Ishikawa (cell line): Measurements from ENCODE around the gene HOXC11.

Source experiments
- CEBPB ChIP-seq: IDR thresholded peaks from 2 replicates; pipeline ENCODE4 v1.6.1; 2012
- CREB1 ChIP-seq: IDR thresholded peaks from 2 replicates; pipeline ENCODE4 v1.6.1; 2012; ENCODE audit warnings: low read depth
- EP300 ChIP-seq: IDR thresholded peaks from 2 replicates; pipeline ENCODE4 v1.6.1; 2012; ENCODE audit warnings: borderline replicate concordance
- FOXM1 ChIP-seq: IDR thresholded peaks from 2 replicates; pipeline ENCODE4 v1.6.1; 2012; ENCODE audit warnings: low read depth, borderline replicate concordance
- MAX ChIP-seq: IDR thresholded peaks from 2 replicates; pipeline ENCODE4 v1.6.1; 2012
- NFIC ChIP-seq: IDR thresholded peaks from 2 replicates; pipeline ENCODE4 v1.6.1; 2012
- RAD21 ChIP-seq: IDR thresholded peaks from 2 replicates; pipeline ENCODE4 v1.6.1; 2012; ENCODE audit warnings: low read depth
- TAF1 ChIP-seq: IDR thresholded peaks from 2 replicates; pipeline ENCODE4 v1.6.1; 2012; ENCODE audit warnings: low read depth, mild to moderate bottlenecking
- TEAD4 ChIP-seq: IDR thresholded peaks from 2 replicates; pipeline ENCODE4 v1.6.1; 2012
- YY1 ChIP-seq: IDR thresholded peaks from 2 replicates; pipeline ENCODE4 v1.6.1; 2012; ENCODE audit warnings: low read depth
- ZBTB7A ChIP-seq: IDR thresholded peaks from 2 replicates; pipeline ENCODE4 v1.6.1; 2012; ENCODE audit warnings: low read depth
- TF ChIP-seq, protein P1 (sequence below): IDR thresholded peaks from 2 replicates; pipeline ENCODE4 v1.6.1; 2012; ENCODE audit warnings: low read depth, mild to moderate bottlenecking
- TF ChIP-seq, protein P2 (sequence below): IDR thresholded peaks from 2 replicates; pipeline ENCODE4 v1.6.1; 2012

GRCh38 chr12:53980802-53981496 lies 8.0 kb downstream of the HOXC11 start:
- TF ChIP-seq EP300: no peak
- TF ChIP-seq RAD21: no peak
- TF ChIP-seq YY1: no peak
- TF ChIP-seq TAF1: no peak
- TF ChIP-seq NFIC: no peak
- no peak for TF ChIP-seq TEAD4
- TF ChIP-seq, protein P1, sequence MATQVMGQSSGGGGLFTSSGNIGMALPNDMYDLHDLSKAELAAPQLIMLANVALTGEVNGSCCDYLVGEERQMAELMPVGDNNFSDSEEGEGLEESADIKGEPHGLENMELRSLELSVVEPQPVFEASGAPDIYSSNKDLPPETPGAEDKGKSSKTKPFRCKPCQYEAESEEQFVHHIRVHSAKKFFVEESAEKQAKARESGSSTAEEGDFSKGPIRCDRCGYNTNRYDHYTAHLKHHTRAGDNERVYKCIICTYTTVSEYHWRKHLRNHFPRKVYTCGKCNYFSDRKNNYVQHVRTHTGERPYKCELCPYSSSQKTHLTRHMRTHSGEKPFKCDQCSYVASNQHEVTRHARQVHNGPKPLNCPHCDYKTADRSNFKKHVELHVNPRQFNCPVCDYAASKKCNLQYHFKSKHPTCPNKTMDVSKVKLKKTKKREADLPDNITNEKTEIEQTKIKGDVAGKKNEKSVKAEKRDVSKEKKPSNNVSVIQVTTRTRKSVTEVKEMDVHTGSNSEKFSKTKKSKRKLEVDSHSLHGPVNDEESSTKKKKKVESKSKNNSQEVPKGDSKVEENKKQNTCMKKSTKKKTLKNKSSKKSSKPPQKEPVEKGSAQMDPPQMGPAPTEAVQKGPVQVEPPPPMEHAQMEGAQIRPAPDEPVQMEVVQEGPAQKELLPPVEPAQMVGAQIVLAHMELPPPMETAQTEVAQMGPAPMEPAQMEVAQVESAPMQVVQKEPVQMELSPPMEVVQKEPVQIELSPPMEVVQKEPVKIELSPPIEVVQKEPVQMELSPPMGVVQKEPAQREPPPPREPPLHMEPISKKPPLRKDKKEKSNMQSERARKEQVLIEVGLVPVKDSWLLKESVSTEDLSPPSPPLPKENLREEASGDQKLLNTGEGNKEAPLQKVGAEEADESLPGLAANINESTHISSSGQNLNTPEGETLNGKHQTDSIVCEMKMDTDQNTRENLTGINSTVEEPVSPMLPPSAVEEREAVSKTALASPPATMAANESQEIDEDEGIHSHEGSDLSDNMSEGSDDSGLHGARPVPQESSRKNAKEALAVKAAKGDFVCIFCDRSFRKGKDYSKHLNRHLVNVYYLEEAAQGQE: no peak
- TF ChIP-seq, protein P2, sequence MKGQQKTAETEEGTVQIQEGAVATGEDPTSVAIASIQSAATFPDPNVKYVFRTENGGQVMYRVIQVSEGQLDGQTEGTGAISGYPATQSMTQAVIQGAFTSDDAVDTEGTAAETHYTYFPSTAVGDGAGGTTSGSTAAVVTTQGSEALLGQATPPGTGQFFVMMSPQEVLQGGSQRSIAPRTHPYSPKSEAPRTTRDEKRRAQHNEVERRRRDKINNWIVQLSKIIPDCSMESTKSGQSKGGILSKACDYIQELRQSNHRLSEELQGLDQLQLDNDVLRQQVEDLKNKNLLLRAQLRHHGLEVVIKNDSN: no peak
- no peak for TF ChIP-seq CREB1
- no peak for TF ChIP-seq ZBTB7A
- TF ChIP-seq MAX: no peak
- no peak for TF ChIP-seq FOXM1
- no peak for TF ChIP-seq CEBPB
